H1 (cell line): Measurements from ENCODE around the gene ITPKC.

ENCODE experiments used
- EP300 ChIP-seq, 2 experiments: IDR thresholded peaks; 1 replicate in 1 of 2; 2 replicates in 1 of 2; pipeline ENCODE4 v1.6.1; 2011 to 2012; ENCODE audit warnings: low read depth in 2 of 2, low read length in 2 of 2, mild to moderate bottlenecking in 2 of 2, borderline replicate concordance in 1 of 2, inconsistent platforms in 1 of 2, moderate library complexity in 1 of 2
- POLR2A ChIP-seq, 2 experiments: IDR thresholded peaks; 1 replicate in 1 of 2; 2 replicates in 1 of 2; pipeline ENCODE4 v1.6.1; 2011; ENCODE audit warnings: low read depth in 2 of 2, low read length in 2 of 2, mild to moderate bottlenecking in 2 of 2; ENCODE audit errors: control extremely low read depth in 1 of 2
- RXRA ChIP-seq: IDR thresholded peaks from 2 replicates; pipeline ENCODE4 v1.6.1; 2011; ENCODE audit warnings: low read depth, mild to moderate bottlenecking, low read length, moderate library complexity; ENCODE audit not compliant: insufficient read depth
- TAF1 ChIP-seq: IDR thresholded peaks from 2 replicates; pipeline ENCODE4 v1.6.1; 2011; ENCODE audit warnings: mild to moderate bottlenecking, low read depth, low read length
- TEAD4 ChIP-seq: IDR thresholded peaks from 2 replicates; pipeline ENCODE4 v1.6.1; 2012; ENCODE audit warnings: low read depth, low read length, inconsistent platforms, mixed read lengths
- TF ChIP-seq, protein P1 (sequence below): IDR thresholded peaks from 2 replicates; pipeline ENCODE4 v1.6.1; 2012; ENCODE audit warnings: low read length, inconsistent platforms
- TF ChIP-seq, protein P2 (sequence below), 3 experiments: IDR thresholded peaks; 1 replicate in 2 of 3; 2 replicates in 1 of 3; pipeline versions ENCODE4 v1.5.1 to v1.6.1; 2011; ENCODE audit warnings: low read length in 3 of 3, mild to moderate bottlenecking in 3 of 3, inconsistent platforms in 2 of 3, low read depth in 1 of 3, moderate library complexity in 1 of 3; ENCODE audit not compliant: insufficient read depth in 1 of 3; ENCODE audit errors: control extremely low read depth in 1 of 3
- TF ChIP-seq, protein P3 (sequence below): IDR thresholded peaks from 2 replicates; pipeline ENCODE4 v1.6.1; 2012; ENCODE audit warnings: inconsistent platforms

DNA sequence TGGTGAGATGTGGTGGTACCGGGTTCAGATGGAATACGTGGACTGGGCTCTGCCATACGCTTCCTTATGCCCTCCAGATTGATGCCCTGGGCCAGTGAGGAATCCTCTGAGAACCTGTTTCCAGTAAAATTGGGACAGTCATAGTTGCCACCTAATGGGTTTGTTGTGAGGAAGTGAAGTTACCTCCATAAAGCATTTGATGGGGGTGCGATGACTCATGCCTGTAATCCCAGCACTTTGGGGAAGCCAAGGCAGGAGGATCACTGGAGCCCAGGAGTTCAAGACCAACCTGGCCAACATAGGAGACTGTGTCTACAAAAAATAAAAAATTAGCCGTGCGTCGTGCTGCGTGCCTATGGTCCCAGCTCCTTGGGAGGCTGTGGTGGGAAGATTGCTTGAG, 38.9 kb downstream of the ITPKC start:
- TF ChIP-seq EP300 (IDR thresholded peaks at IDR 0.05; ENCODE audit: borderline replicate concordance in 1 of 2, low read depth in 2 of 2, low read length in 2 of 2): no peak
- no peak for TF ChIP-seq TAF1
- TF ChIP-seq, protein P1, sequence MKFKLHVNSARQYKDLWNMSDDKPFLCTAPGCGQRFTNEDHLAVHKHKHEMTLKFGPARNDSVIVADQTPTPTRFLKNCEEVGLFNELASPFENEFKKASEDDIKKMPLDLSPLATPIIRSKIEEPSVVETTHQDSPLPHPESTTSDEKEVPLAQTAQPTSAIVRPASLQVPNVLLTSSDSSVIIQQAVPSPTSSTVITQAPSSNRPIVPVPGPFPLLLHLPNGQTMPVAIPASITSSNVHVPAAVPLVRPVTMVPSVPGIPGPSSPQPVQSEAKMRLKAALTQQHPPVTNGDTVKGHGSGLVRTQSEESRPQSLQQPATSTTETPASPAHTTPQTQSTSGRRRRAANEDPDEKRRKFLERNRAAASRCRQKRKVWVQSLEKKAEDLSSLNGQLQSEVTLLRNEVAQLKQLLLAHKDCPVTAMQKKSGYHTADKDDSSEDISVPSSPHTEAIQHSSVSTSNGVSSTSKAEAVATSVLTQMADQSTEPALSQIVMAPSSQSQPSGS: no peak
- TF ChIP-seq, protein P2, sequence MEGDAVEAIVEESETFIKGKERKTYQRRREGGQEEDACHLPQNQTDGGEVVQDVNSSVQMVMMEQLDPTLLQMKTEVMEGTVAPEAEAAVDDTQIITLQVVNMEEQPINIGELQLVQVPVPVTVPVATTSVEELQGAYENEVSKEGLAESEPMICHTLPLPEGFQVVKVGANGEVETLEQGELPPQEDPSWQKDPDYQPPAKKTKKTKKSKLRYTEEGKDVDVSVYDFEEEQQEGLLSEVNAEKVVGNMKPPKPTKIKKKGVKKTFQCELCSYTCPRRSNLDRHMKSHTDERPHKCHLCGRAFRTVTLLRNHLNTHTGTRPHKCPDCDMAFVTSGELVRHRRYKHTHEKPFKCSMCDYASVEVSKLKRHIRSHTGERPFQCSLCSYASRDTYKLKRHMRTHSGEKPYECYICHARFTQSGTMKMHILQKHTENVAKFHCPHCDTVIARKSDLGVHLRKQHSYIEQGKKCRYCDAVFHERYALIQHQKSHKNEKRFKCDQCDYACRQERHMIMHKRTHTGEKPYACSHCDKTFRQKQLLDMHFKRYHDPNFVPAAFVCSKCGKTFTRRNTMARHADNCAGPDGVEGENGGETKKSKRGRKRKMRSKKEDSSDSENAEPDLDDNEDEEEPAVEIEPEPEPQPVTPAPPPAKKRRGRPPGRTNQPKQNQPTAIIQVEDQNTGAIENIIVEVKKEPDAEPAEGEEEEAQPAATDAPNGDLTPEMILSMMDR (IDR thresholded peaks at IDR 0.05; ENCODE audit: control extremely low read depth in 1 of 3, insufficient read depth in 1 of 3, low read depth in 1 of 3, low read length in 3 of 3): no peak
- TF ChIP-seq, protein P3, sequence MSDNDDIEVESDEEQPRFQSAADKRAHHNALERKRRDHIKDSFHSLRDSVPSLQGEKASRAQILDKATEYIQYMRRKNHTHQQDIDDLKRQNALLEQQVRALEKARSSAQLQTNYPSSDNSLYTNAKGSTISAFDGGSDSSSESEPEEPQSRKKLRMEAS: no peak
- TF ChIP-seq RXRA: no peak
- TF ChIP-seq TEAD4: no peak
- TF ChIP-seq POLR2A (IDR thresholded peaks at IDR 0.05; ENCODE audit: control extremely low read depth in 1 of 2, low read depth in 2 of 2, low read length in 2 of 2): peak in 1 of 2 experiments; percentile 44; a peak in 1 of 3 replicates
